HG02623 (cell line): Measurements from ENCODE around the gene RSBN1L.
"Not testable (repeated sequence)": the region's sequence is repeated elsewhere in the genome, so short reads cannot be mapped to it uniquely, and the experiment has no call there.

Source experiments
- ATAC-seq: cut with Tn5 transposase; IDR thresholded peaks from one replicate; pipeline ENCODE4 v1.9.1; 2021; ENCODE audit warnings: moderate library complexity; ENCODE audit not compliant: unreplicated experiment

RSBN1L gene

GRCh38 chr7:77696057-77696642 lies at the start of gene RSBN1L:
Gene RSBN1L (plus strand): TSS chr7:77696459. CDS start chr7:77696470, 11 bp downstream.
- ATAC-seq: peak; percentile 95

- ATAC-seq: no peak
Measured at GRCh38 chr7:77648742-77649338, 47.4 kb upstream of the RSBN1L start.

GRCh38 chr7:77649716-77650349 lies 46.4 kb upstream of the RSBN1L start:
- no peak for ATAC-seq

GRCh38 chr7:77651575-77652162 lies 44.6 kb upstream of the RSBN1L start:
- no peak for ATAC-seq

- ATAC-seq: not testable (repeated sequence)
Measured at GRCh38 chr7:77652826-77653225, 43.4 kb upstream of the RSBN1L start.

GRCh38 chr7:77653572-77653971 lies 42.7 kb upstream of the RSBN1L start:
- no peak for ATAC-seq

- ATAC-seq: no peak
Measured at GRCh38 chr7:77655356-77655755, 40.9 kb upstream of the RSBN1L start.

- ATAC-seq: no peak
Measured at GRCh38 chr7:77655836-77656455, 40.3 kb upstream of the RSBN1L start.

GRCh38 chr7:77657427-77658224 lies 38.6 kb upstream of the RSBN1L start:
- ATAC-seq: no peak

GRCh38 chr7:77658928-77659327 lies 37.3 kb upstream of the RSBN1L start:
- ATAC-seq: no peak

- no peak for ATAC-seq
Measured at GRCh38 chr7:77661816-77662215, 34.4 kb upstream of the RSBN1L start.

GRCh38 chr7:77662869-77663268 lies 33.4 kb upstream of the RSBN1L start:
- no peak for ATAC-seq

- ATAC-seq: no peak
Measured at GRCh38 chr7:77664715-77665114, 31.5 kb upstream of the RSBN1L start.

- ATAC-seq: no peak
Measured at GRCh38 chr7:77665161-77665560, 31.1 kb upstream of the RSBN1L start.

GRCh38 chr7:77667459-77668086 lies 28.7 kb upstream of the RSBN1L start:
- ATAC-seq: no peak

GRCh38 chr7:77674878-77675277 lies 21.4 kb upstream of the RSBN1L start:
- peak; percentile 68 for ATAC-seq

- no peak for ATAC-seq
Measured at GRCh38 chr7:77679608-77680007, 16.7 kb upstream of the RSBN1L start.

- ATAC-seq: no peak
Measured at GRCh38 chr7:77680266-77680665, 16.0 kb upstream of the RSBN1L start.

- ATAC-seq: no peak
Measured at GRCh38 chr7:77684030-77684429, 12.2 kb upstream of the RSBN1L start.

GRCh38 chr7:77685233-77685632 lies 11.0 kb upstream of the RSBN1L start:
- ATAC-seq: no peak
